GM18907 (cell line): ENCODE measurements around the gene PYM1.
"Not testable (repeated sequence)": the region's sequence is repeated elsewhere in the genome, so short reads cannot be mapped to it uniquely, and the experiment has no call there.

Source experiments
- ATAC-seq: cut with Tn5 transposase; IDR thresholded peaks from one replicate; pipeline ENCODE4 v1.9.1; 2021; ENCODE audit warnings: mild to moderate bottlenecking, moderate library complexity; ENCODE audit not compliant: unreplicated experiment

The PYM1 gene

DNA sequence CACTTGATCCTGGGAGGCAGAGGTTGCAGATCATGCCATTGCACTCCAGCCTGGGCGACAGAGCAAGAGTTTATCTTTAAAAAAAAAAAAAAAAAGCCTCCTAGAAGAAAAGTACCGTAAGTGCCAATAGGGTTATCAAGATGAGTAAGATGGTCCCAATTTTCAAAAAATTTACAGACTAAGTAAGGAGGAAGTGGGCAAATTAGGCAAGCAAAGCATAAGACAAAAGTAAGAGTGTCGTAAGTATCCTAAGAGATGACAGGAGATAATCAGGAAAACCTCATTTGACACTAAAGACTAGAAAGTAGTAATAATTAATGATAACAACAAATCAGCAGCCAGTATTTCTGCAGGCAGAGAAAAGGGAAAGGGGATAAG is 12.2 kb downstream of the PYM1 start:
- ATAC-seq: no peak

DNA sequence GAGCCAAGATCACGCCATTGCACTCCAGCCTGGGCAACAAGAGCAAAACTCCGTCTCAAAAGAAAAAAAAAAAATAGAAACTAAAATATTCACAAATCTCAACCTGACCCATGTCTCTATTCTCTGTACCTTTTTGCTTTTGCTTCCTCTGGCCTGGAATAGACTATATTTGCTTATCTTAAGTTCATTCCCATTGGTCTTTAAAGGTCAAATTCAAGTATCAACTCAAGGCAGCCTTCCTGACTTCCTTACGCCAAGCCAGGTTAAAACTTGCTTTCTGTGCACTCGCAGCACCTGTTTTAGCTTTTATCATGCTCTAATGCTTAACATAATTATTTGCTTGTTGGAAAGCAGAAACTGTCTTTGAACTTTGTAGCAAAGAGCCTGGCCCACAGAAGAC is 14.8 kb downstream of the PYM1 start:
- ATAC-seq: no peak

- no peak for ATAC-seq
Measured at GRCh38 chr12:55909513-55909884, 18.2 kb downstream of the PYM1 start.

DNA sequence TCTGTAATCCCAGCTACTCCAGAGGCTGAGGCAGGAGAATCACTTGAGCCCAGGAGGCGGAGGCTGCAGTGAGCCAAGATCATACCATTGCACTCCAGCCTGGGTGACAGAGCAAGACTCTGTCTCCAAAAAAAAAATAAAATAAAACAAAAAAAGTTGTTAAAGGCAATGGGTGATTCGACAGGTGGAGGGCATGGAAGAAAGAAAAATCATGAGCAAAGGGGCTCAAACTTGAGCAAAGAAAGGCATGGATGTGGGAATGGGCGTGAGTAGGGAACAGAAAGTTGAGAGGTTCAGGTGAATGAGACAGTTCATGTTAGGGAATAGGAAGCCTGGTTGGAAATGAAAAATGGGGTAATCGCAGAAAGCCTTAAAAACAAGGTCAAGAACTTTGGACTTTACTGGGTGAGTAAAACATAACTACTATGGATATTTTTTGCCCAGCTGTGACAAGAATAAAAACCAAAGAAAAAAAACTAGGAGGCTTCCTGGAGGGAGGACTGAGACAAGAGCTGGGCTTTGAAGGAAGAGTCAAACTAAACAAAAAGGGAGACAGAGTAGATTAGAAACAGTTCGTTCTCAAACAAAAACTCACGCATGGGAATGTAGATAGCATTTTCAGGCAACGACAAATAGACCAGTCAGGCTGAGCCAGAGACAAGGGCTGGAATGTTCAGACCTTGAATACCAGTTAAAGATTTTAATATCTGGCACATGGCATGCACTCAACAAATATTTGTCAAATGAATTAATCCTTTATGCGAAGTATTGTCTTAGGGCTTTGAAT is 18.8 kb downstream of the PYM1 start:
- ATAC-seq: no peak

- ATAC-seq: no peak
Measured at GRCh38 chr12:55906056-55906455, 21.6 kb downstream of the PYM1 start.

DNA sequence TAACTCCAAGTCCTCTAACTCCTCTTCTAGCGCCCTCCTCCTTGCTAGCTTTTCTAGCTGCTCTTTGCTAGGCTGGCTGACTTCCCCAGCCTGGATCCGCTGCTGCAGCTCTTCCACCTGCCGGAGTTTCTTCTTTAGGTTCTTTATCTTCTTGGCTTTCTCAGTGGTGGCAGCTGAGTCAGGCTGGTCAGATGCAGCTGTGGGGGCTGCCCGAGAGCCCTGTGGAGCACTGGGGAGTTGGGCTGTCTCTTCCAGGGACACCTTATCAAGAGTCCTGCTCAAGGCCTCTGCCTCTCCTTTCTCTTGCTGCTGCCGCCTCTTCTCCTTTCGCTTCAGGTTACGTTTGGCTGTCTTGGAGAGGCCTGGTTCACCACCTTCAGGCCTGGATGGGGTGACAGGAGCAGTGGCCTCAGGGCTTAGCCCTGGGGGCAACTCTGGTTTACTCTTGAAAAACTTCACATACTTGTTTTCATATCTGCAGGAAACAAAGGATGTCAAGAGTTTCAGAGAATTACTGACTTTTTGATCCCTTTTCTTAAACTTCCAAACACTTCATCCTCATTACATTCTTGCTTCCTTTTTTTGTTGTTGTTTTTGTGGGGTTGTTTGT is 25.7 kb downstream of the PYM1 start:
- ATAC-seq: no peak

GRCh38 chr12:55899082-55899481 is 28.6 kb downstream of the PYM1 start:
- no peak for ATAC-seq

DNA sequence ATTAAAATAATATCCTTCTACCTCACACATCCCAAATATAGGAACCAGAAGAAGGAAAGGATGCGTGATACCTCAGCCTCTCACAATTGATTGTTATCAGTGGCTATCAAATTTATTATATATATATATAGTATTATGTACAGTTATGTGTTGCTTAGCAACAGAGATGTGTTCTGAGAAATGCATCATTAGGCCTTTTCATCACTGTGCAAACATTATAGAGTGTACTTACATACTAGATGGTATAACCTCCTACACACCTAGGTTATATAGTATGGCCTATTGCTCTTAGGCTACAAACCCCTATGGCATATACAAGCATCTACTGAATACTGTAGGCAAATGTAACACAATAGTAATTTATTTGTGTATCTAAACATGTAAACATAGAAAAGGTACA is 34.0 kb downstream of the PYM1 start:
- no peak for ATAC-seq

DNA sequence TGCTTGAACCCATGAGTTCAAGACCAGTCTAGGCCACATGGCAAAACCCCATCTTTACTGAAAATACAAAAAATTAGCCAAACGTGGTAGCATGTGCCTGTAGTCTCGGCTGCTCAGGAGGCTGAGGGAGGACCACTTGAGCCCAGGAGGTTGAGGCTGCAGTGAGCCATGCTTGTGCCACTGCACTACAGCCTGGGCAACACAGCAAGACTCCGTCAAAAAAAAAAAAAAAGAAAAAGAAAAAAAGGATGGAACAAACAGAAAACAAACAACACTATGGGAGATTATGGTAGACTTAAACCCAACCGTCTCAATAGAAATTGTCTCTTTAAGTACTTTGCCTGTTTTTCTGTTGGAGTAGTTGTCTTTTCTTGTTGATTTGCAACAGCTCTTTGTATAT is 36.4 kb downstream of the PYM1 start:
- ATAC-seq: no peak

- ATAC-seq: no peak
Measured at GRCh38 chr12:55885113-55885512, 42.6 kb downstream of the PYM1 start.

- ATAC-seq: no peak
Measured at GRCh38 chr12:55877824-55878223, 49.9 kb downstream of the PYM1 start.

DNA sequence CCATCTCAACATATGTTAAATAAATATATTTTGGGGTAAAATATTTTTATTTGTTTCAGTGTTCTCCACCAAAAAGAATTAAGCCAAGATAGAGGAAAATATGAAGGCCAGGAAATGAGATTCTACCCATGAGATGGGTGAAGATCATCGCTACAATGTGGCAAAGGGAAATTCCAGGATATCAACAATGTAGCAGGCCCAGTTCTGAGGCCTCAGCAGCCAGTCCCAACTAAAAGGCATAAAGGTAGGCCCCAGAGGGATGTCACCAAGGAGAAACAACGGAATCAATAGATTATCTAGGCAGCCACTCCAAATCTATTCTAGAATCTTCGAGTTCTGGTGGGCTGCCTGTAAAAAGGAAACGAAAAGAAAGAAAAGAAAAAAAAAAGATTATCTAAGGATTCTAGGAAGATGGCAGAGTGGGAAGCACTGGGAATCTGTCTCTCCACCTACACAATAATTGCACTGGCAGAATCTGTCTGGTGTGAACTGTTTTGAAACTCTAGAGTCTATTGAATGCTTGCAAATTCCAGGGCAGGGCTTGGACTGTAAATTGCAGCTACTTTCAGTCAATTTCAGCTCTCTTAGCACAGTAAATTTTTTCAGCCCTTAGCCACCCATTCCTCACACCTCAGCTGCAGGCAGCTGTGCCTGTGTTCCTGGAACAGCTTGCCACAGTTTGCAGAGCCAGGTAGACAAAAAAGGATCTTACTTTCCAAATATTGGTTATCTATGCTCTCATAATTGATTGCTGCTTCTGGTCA is 51.8 kb downstream of the PYM1 start:
- ATAC-seq: no peak

- no peak for ATAC-seq
Measured at GRCh38 chr12:55874443-55874842, 53.3 kb downstream of the PYM1 start.

- ATAC-seq: not testable (repeated sequence)
Measured at GRCh38 chr12:55866454-55867004, 61.2 kb downstream of the PYM1 start.

GRCh38 chr12:55865327-55865726 is 62.4 kb downstream of the PYM1 start:
- ATAC-seq: no peak

GRCh38 chr12:55862931-55863330 is 64.8 kb downstream of the PYM1 start:
- ATAC-seq: not testable (repeated sequence)

DNA sequence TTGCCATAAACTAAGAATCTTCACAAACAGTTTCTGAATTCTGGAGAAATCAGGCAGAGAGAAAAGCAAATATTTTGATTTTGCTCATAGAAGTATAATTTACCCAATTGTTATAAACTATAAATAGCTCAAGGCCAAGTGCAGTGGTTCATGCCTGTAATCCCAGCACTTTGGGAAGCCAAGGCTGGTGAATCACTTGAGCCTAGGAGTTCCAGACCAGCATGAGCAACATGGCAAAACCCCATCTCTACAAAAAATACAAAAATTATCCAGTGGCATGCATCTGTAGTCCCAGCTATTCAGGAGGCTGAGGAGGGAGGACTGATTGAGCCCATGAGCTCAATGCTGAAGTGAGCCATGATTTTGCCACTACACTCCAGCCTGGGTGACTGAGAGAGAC is 65.4 kb downstream of the PYM1 start:
- no peak for ATAC-seq

DNA sequence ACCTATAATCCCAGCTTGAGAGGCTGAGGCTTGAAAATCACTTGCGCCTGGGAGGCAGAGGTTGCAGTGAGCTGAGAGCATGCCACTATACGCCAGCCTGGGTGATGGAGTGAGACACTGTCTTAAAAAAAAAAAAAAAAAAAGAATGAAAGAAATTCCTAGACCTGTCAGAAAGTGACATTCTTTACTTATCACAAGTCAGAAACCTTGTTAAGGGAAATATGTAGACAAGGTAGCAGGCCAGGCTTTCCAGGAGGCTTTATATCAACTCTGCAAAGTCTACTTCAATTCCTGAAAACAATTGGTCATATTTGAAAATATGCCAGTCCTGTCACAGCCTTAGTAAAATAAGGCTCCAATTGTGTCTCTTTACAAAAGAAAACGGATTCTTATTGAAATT is 65.8 kb downstream of the PYM1 start:
- no peak for ATAC-seq

GRCh38 chr12:55861396-55861795 is 66.3 kb downstream of the PYM1 start:
- ATAC-seq: no peak

- no peak for ATAC-seq
Measured at GRCh38 chr12:55852740-55853139, 75.0 kb downstream of the PYM1 start.
